ENCODE results near the gene DNTT. TPM values are rescaled to one million over a fixed set of nuclear protein-coding genes. Genes with fewer than 3 reads are reported as not detected.

Gene DNTT
- total RNA-seq, 2 experiments from 2014 or later = 0.16 to 0.32 TPM

GRCh38 chr10:96338279-96338925, 34.2 kb downstream of the DNTT start:
- no peaks in the 10 kb centered on the region for H3K79me2 ChIP-seq (ENCODE audit: insufficient read depth, low read depth, low read length)
- no TSS peak for BruUV-seq (replicated peaks)
- intact Hi-C loops (cut with micrococcal nuclease; ENCODE audit: unreplicated experiment) = no loop called here
- no peak overlapping the region for H3K27ac ChIP-seq (ENCODE audit: low read depth, low read length, poor library complexity, severe bottlenecking)
- H3K4me1 ChIP-seq (ENCODE audit: insufficient read depth, low read length, poor library complexity, severe bottlenecking) = peaks cover 7% of the 10 kb centered on the region
- no peak for TF ChIP-seq CTCF (conservative IDR thresholded peaks at IDR 0.05; ENCODE audit: low read length)
- TF ChIP-seq EZH2phosphoT487 (IDR thresholded peaks at IDR 0.05; ENCODE audit: borderline replicate concordance, low read depth, low read length) = no peak
- no peak overlapping the region for H3K4me3 ChIP-seq (ENCODE audit: low read depth, low read length, poor library complexity, severe bottlenecking)
- DNase-seq (ENCODE audit: low spot score) = no peak
- H2AFZ ChIP-seq (ENCODE audit: low read length) = no peak overlapping the region
- H4K20me1 ChIP-seq (ENCODE audit: insufficient read depth, low read length) = no peaks in the 10 kb centered on the region
- ChIA-PET CTCF (ENCODE audit: unreplicated experiment) (interaction anchor here (1.0 to 1.7 kb wide), 3 partner anchors 44 to 116 kb away, joined by 3 to 9 read pairs (median 6); no protein-coding TSS in a partner anchor), POLR2A (interaction anchor here (1.0 to 1.1 kb wide), 3 partner anchors 39 to 249 kb away, joined by 3 read pairs; no protein-coding TSS in a partner anchor)
- H3K9me3 ChIP-seq (ENCODE audit: low read length) = no peaks in the 10 kb centered on the region
- H3K9me2 ChIP-seq (ENCODE audit: insufficient read depth, low read length) = no peaks in the 10 kb centered on the region
- H3K4me2 ChIP-seq (ENCODE audit: low read length) = no peak overlapping the region
- no peaks in the 10 kb centered on the region for H3K36me3 ChIP-seq (ENCODE audit: insufficient read depth, low read length)

- Histone ChIP-seq H4K20me1 (ENCODE audit: insufficient read depth, low read length) (no peaks in the 10 kb centered on the region), H3K79me2 (ENCODE audit: insufficient read depth, low read depth, low read length) (no peaks in the 10 kb centered on the region), H3K4me1 (ENCODE audit: insufficient read depth, low read length, poor library complexity, severe bottlenecking) (peaks cover 13% of the 10 kb centered on the region), H3K9me2 (ENCODE audit: insufficient read depth, low read length) (no peaks in the 10 kb centered on the region), H3K4me2 (ENCODE audit: low read length) (no peak overlapping the region), H3K36me3 (ENCODE audit: insufficient read depth, low read length) (no peaks in the 10 kb centered on the region), H2AFZ (ENCODE audit: low read length) (no peak overlapping the region), H3K27ac (ENCODE audit: low read depth, low read length, poor library complexity, severe bottlenecking) (no peak overlapping the region), H3K4me3 (ENCODE audit: low read depth, low read length, poor library complexity, severe bottlenecking) (no peak overlapping the region), H3K9me3 (ENCODE audit: low read length) (no peaks in the 10 kb centered on the region)
- BruUV-seq (replicated peaks) = no TSS peak
- ChIA-PET CTCF (ENCODE audit: unreplicated experiment) (interaction anchor here (0.6 to 1.7 kb wide), 3 partner anchors 45 to 293 kb away, joined by 4 to 9 read pairs (median 6); no protein-coding TSS in a partner anchor), POLR2A (interaction anchor here (0.6 to 1.0 kb wide), 9 partner anchors 11 to 604 kb away, joined by 3 to 6 read pairs (median 4); partner anchors contain the start of gene ZNF518A)
- no peak for DNase-seq (ENCODE audit: low spot score)
- intact Hi-C loops (cut with micrococcal nuclease; ENCODE audit: unreplicated experiment) = no loop called here
- TF ChIP-seq EZH2phosphoT487 (IDR thresholded peaks at IDR 0.05; ENCODE audit: borderline replicate concordance, low read depth, low read length) = no peak
- TF ChIP-seq CTCF (conservative IDR thresholded peaks at IDR 0.05; ENCODE audit: low read length) = no peak
These were observed 35.1 kb downstream of the DNTT start for GRCh38 chr10:96339383-96339782.

Data from OCI-LY7 (cell line).